HTERT RPE-1 (cell line): ENCODE data around the gene WDSUB1.

Experiments
- in situ Hi-C: fragments of 300-500 bp; cut with MboI; formaldehyde crosslinking; loops from 4 replicates; pipeline ENCODE4 v1.14.3; 2020; ENCODE audit warnings: low sequenced_read_pairs

WDSUB1 gene

DNA sequence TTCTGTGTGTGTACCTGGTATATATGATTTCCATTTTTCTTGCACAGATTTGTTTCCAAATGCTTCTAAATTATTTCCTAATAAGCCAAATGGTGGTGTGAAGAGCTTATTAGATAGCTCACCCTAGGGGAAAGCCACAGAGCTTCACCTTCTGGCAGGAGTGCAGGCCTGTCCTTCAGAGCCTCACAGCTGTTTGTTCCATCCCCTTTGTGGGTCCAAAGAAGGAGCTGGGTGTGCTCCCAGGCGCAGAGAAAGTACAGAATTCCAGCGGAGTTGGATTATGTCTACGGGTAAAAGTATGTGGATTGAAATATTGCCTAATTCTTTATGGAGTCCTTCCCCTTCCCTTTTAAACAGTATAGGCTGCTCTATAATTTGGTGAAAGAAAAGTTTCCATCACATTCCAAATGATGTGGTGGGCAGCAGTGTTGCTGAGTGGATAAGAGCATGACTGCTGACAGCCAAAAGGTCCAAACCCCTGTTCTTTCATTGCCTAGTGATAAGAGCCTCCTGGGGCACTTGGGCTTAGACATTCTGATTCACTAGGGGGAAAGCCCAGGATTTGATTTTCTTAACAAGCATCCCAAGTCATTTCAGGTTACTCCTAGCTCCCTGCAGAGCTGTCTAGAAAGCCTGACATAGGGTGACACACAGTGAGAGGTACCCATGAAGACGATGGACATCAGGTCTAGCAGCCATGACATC is 86.6 kb downstream of the WDSUB1 start:
- in situ Hi-C loops: no loop called here

DNA sequence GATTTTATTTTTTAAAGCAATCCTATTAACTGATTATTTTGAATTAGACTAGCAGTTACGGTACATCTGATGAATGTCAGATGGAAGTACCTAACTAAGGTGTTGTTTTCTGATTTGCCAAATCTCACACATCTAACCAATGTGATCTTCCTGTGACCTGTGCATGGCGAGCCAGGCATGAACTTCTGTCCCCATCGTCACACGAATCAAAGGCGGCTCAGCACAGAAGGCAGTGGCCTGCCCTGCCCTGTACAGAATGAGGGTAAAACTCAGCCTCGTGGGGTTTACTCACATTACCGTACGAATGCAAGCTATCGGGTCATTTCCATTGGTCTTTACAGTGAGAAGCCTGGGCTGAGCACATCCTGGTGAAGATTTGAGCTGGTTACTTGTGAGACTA is 87.3 kb downstream of the WDSUB1 start:
- in situ Hi-C loops: no loop called here

DNA sequence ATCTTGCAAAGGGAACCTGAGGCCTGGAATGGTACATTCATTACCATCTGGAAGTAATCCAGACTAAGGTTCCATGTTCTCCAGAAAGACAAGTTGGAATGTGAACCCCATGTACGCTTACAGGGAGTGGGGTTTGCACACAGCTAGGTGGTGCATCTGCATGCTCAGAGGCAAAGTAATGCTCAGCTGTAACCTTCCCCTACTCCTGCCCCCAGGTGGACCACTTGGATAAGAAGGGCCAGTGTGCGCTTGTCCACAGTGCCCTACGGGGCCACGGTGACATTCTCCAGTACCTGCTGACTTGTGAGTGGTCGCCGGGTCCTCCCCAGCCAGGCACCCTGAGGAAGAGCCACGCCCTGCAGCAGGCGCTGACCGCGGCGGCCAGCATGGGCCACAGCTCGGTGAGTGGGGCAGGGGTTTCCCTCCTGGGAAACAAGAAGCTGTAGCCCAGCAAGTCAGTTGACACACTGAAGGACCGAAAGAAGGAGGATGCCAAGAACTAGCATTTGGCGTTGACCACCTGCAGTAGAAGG is 90.0 kb downstream of the WDSUB1 start:
- in situ Hi-C loops: no loop called here

DNA sequence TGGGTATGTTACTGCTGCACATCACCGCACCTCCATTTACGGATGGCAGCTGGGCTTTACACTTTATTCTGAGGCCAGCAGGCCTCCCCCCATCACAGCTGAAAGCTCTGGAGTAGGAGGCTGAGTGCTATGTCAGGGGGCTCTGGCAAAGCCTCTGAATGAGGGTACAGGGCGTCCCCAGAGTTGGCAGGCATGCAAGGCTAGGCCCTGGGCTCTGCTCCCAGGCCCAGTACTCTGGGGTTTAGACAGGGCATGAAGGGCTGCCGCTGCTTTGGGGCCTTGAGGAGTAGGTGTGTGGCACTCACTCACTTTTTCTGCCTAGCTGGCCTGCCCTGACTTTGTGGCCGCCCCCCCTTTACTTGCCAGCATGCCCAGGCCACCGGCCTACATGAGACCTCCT is 90.8 kb downstream of the WDSUB1 start:
- in situ Hi-C loops: no loop called here

DNA sequence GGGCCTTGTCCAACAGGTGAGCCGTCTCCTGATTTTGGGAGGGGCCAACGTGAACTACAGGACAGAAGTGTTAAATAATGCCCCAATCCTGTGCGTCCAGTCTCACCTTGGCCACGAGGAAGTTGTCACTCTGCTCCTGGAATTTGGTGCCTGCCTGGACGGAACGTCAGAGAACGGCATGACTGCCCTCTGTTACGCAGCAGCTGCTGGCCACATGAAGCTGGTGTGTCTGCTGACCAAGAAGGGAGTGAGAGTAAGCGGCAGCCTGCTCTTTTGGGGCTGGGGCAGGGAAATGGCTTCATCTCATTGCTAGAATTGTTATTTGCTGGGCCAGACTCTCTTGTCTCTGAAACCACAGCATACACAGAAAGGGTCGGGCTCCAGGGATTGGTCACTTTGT is 92.3 kb downstream of the WDSUB1 start:
- in situ Hi-C loops: no loop called here

DNA sequence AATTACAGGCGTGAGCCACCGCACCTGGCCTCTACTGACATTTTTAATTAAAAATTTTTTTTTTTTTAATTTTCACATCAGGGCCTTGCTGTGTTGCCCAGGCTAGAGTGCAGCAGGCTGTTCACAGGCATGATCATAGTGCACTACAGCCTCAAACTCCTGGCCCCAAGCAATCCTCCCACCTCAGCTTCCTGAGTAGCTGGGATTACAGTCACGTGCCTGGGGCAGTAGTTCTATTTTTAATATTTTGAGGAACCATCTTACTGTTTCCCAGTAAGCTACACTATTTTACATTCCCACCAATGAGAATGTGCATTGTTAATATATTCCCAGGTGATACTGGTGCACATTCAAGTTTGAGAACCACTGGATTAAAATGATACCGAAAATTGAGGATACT is 92.7 kb downstream of the WDSUB1 start:
- in situ Hi-C loops: no loop called here

DNA sequence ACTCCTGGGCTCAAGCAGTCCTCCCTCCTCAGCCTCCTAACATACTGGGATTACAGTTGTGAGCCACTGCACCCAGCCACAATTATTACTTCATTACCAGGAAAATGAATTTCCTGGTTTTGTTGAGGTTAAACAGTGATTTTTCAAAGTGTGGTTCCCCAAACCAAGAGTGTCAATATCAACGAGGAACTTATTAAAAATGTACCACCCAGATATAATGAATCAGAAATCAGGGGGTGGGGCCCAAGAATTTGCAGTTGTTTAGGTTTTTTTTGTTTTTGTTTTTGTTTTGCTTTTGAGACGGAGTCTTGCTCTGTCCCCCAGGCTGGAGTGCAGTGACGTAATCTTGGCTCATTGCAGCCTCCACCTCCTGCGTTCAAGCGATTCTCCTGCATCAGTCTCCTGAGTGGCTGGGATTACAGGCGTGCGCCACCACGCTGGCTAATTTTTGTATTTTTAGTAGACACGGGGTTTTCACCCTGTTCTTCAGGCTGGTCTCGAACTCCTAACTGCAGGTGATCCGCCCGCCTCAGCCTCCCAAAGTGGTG is 94.1 kb downstream of the WDSUB1 start:
- in situ Hi-C loops: no loop called here

DNA sequence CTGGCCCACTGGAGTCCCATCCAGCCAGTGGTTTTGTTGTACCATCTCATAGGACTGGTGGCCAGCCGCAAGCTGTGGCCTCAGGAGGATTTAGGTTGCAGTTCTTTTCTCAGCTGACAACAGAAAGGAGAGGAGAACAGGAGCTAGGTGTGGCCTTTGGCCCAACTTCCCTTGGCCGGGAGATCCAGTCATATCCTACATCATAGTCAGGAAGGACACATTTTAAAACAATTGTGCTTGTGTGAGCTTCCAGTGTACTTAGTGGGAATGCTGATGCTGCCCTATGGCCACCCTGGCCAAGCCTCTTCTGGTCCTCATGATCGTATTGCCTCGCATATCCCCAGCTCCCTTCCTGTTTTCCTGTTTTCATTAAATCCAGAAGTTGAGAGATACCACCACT is 98.1 kb downstream of the WDSUB1 start:
- in situ Hi-C loops: no loop called here

DNA sequence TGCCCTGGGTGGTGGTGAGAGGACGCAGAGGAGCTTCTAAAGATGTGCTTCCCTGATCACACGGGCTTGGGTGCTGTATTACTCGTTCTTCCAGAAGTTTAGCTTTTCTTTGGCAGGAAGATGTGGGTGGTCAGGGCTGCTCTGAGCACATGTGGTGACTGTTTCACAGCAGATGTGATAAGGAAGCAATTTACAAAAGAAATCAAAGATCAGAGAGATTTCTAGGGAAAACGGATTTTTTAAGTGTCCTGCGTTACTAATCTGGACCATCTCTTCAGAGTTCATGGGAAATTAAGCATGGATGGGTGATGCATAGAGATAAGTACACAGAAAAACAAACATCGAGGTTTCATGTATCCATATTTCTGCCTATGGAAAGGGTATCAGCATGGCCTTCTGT is 99.4 kb downstream of the WDSUB1 start:
- in situ Hi-C loops: no loop called here

DNA sequence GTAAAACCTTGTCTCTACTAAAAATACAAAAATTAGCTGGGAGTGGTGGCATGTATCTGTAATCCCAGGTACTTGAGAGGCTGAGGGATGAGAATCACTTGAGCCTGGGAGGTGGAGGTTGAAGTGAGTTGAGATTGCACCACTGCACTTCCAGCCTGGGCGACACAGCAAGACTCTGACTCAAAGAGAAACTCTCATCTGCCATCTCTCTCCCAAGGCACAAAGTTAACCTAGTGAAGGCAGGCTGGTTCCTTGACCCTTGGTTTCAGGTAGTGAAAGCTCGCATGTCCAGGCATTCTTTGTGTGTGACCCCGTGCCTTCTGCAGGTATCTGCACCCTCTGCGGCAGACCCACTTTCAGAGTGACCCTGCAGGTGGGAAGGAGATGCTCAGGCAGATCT is 100.0 kb downstream of the WDSUB1 start:
- in situ Hi-C loops: no loop called here
